Central memory CD8-positive, alpha-beta T cell (primary cell): Measurements from ENCODE around the gene ITIH4.

Experiments used
- ATAC-seq: fragments of 150-1000 bp; cut with Tn5 transposase; replicated peaks from 2 replicates; pipeline ENCODE4 v1.10.0; 2022; ENCODE audit warnings: mild to moderate bottlenecking, moderate FRiP score, moderate number of reproducible peaks; ENCODE audit not compliant: poor library complexity, severe bottlenecking; ENCODE audit errors: extremely low read depth
- DNase-seq, 2 donors: peaks; one replicate each; pipeline ENCODE4 v3.0.0; 2021; ENCODE audit warnings: low spot score in 2 of 2
- H3K27ac Mint-ChIP-seq: one replicate; pipeline ENCODE4 v1.8.0; 2022; ENCODE audit warnings: low read depth, mild to moderate bottlenecking, moderate library complexity, mixed read lengths
- H3K27me3 Mint-ChIP-seq: one replicate; pipeline ENCODE4 v1.8.0; 2022; ENCODE audit warnings: mixed read lengths
- H3K36me3 Mint-ChIP-seq: one replicate; pipeline ENCODE4 v1.8.0; 2022; ENCODE audit warnings: mild to moderate bottlenecking, moderate library complexity, mixed read lengths; ENCODE audit not compliant: insufficient read depth
- H3K4me1 Mint-ChIP-seq: one replicate; pipeline ENCODE4 v1.8.0; 2022; ENCODE audit warnings: mixed read lengths
- H3K4me3 Mint-ChIP-seq: one replicate; pipeline ENCODE4 v1.8.0; 2022; ENCODE audit warnings: mild to moderate bottlenecking, moderate library complexity, mixed read lengths
- H3K9me3 Mint-ChIP-seq: one replicate; pipeline ENCODE4 v1.8.0; 2022; ENCODE audit warnings: mixed read lengths

Gene ITIH4

DNA sequence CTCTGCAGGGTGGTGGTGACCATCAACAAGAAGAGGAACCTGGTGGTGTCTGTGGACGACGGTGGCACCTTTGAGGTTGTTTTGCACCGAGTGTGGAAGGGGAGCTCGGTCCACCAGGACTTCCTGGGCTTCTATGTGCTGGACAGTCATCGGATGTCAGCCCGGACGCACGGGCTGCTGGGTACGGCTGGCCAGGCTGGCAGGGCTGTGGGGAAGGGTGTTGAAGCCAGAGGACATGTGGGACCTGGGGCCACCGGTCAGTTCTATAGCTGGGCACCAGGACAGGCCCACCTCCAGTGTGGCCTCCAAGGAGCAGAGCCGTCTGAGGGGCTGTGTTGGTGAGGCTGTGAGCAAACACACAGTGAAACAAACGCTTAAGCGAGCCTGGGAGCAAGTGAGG is 39.7 kb downstream of the ITIH4 start:
- Mint-ChIP-seq H3K36me3 (no peaks in the 10 kb centered on the region), H3K9me3 (no peaks in the 10 kb centered on the region), H3K4me3 (no peak overlapping the region), H3K4me1 (no peaks in the 10 kb centered on the region), H3K27ac (no peak overlapping the region), H3K27me3 (no peaks in the 10 kb centered on the region)
- DNase-seq: no peak
- ATAC-seq: no peak

- no peaks in the 10 kb centered on the region for H3K27me3 Mint-ChIP-seq
- no peaks in the 10 kb centered on the region for H3K9me3 Mint-ChIP-seq
- no peak overlapping the region for H3K4me3 Mint-ChIP-seq
- no peaks in the 10 kb centered on the region for H3K36me3 Mint-ChIP-seq
- no peaks in the 10 kb centered on the region for H3K4me1 Mint-ChIP-seq
- no peak for DNase-seq
- no peak for ATAC-seq
- no peak overlapping the region for H3K27ac Mint-ChIP-seq
These were observed 40.1 kb downstream of the ITIH4 start for GRCh38 chr3:52790337-52790736.

GRCh38 chr3:52789746-52790040 is 40.8 kb downstream of the ITIH4 start:
- H3K27ac Mint-ChIP-seq: no peak overlapping the region
- no peaks in the 10 kb centered on the region for H3K36me3 Mint-ChIP-seq
- DNase-seq: no peak
- H3K4me1 Mint-ChIP-seq: no peaks in the 10 kb centered on the region
- H3K27me3 Mint-ChIP-seq: no peaks in the 10 kb centered on the region
- no peak overlapping the region for H3K4me3 Mint-ChIP-seq
- no peak for ATAC-seq
- H3K9me3 Mint-ChIP-seq: no peaks in the 10 kb centered on the region

DNA sequence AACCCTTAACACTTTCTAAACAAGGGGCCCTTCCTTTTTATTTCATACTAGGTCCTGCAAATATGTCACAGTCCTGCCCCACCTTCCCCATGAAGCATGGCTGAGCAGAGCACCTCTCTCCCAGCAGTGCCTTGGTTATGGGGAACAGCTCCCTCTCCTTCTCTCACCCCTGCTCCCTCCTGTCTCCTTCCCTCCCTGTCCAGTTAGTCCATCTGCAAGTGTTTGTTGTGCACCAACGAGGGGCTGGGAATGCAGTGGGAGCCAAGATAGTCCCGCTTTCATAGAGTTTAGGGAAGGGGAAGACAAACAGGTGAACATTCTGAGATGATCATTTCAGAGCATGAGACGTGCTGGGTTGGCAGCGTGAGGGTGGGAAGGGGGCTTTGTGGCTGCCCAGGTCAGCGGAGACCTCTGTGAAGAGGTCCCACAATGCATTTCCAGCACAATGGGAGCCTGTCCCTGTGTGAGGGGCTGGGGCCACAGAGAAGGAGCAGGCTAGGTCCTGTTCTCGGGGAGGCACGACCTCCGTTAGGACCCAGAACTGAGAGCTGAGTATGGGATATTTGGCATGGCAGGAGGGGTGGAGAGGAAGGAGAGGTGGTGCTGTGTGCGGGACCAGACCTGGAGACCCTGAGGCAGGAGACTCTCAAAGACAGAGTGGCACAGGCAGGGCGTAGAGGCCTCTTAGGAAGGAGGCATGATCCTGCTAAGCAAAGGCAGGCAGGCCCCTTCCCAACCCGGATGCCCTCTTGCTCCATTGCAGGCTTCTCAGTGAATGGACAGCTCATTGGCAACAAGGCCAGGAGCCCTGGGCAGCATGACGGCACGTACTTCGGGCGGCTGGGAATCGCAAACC is 41.4 kb downstream of the ITIH4 start:
- ATAC-seq (no peak), DNase-seq (no peak)
- Mint-ChIP-seq H3K27ac (no peak overlapping the region), H3K9me3 (no peaks in the 10 kb centered on the region), H3K4me1 (no peaks in the 10 kb centered on the region), H3K4me3 (no peak overlapping the region), H3K36me3 (no peaks in the 10 kb centered on the region), H3K27me3 (no peaks in the 10 kb centered on the region)

- no peaks in the 10 kb centered on the region for H3K36me3 Mint-ChIP-seq
- ATAC-seq: no peak
- no peak overlapping the region for H3K4me3 Mint-ChIP-seq
- peaks cover 1% of the 10 kb centered on the region for H3K27me3 Mint-ChIP-seq
- no peaks in the 10 kb centered on the region for H3K4me1 Mint-ChIP-seq
- DNase-seq: no peak
- no peaks in the 10 kb centered on the region for H3K9me3 Mint-ChIP-seq
- no peak overlapping the region for H3K27ac Mint-ChIP-seq
These were observed 42.5 kb downstream of the ITIH4 start for GRCh38 chr3:52787672-52788625.

DNA sequence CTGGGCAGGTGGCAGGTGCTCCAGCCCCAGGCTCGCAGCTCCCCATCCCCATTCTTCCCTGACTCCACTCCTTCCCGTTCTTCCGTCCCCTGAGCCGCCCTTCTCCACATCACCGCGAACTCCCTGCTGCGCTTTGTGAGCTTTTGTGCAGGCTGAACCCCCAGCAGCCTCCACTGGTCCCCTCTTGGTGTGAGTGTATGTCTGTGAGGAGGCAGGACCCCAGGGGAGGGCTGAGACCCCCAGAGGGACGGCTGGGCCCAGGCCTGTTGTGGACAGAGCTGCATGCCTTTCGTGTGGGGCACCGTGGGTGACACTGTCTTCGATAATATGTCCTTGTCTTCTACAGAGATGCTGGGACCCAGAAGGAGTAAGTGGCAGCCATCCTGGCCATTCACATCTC is 43.2 kb downstream of the ITIH4 start:
- Mint-ChIP-seq H3K36me3 (no peaks in the 10 kb centered on the region), H3K27ac (no peak overlapping the region), H3K4me1 (no peaks in the 10 kb centered on the region), H3K27me3 (peaks cover 8% of the 10 kb centered on the region), H3K9me3 (no peaks in the 10 kb centered on the region), H3K4me3 (no peak overlapping the region)
- ATAC-seq: no peak
- DNase-seq: no peak

DNA sequence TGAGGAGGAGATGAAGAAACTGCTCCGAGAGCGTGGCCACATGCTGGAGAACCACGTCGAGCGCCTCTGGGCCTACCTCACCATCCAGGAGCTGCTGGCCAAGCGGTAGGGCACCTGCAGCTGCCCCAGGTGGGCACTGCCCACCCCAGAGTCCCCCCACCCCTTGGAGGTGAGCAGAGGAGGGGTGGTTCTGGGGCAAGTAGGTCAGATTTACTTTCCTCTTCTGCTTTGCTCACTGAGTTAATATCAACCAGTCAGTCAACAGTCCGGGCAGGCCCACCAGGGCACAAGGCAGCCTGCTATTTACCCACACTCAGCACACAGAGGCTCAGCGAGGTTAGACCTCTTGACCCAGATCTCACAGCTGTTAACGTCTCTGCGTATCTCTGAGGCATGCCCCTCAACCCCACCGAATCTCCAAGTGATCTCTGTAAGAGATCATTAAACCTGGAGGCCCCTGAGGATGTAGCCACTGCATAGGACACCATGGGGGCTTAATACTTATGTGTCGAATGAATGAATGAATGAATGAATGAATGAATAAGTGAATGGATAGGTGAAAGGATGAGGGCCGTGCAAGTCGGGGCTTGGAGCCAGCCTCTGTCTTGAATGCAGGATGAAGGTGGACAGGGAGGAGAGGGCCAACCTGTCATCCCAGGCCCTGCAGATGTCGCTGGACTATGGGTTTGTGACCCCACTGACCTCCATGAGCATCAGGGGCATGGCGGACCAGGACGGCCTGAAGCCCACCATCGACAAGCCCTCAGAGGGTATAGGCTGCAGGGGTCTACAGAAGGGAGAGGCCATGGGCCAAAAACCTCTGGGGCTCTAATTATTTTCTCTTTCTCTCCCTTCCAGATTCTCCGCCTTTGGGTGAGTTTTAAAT is 43.9 kb downstream of the ITIH4 start:
- peaks cover 4% of the 10 kb centered on the region for H3K4me1 Mint-ChIP-seq
- DNase-seq (no peak), ATAC-seq (no peak)
- no peaks in the 10 kb centered on the region for H3K9me3 Mint-ChIP-seq
- H3K27ac Mint-ChIP-seq: no peak overlapping the region
- H3K27me3 Mint-ChIP-seq: peaks cover 11% of the 10 kb centered on the region
- H3K4me3 Mint-ChIP-seq: no peak overlapping the region
- H3K36me3 Mint-ChIP-seq: no peaks in the 10 kb centered on the region

DNA sequence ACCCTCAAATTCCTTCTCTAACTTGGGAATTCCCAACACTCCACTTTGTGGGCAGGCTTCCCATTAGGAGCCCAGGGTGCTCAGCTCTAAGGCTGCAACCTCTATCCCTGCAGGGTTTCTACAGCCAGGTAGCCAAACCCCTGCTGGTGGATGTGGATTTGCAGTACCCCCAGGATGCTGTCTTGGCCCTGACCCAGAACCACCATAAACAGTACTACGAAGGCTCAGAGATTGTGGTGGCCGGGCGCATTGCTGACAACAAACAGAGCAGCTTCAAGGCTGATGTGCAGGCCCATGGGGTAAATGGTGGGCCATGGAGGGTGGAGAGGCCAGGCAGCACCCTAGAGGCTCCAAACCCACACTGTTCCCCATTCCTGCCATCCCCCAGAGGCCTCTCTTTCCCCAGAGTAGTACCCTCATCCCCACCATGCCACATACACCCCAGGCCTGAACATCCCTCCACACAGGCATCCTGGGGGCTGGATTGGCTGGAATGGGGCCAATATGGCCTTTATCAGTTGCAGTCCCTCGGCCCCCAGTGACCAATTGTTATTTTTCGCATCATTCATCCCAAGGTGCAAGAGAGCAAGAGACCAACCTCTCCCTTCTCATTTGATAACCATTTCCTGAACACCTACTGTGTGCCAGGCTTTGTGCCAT is 45.4 kb downstream of the ITIH4 start:
- H3K27ac Mint-ChIP-seq: no peak overlapping the region

GRCh38 chr3:52784021-52784621 is 46.4 kb downstream of the ITIH4 start:
- Mint-ChIP-seq H3K27me3 (peaks cover 11% of the 10 kb centered on the region), H3K9me3 (no peaks in the 10 kb centered on the region), H3K27ac (no peak overlapping the region), H3K36me3 (no peaks in the 10 kb centered on the region), H3K4me3 (no peak overlapping the region), H3K4me1 (peaks cover 5% of the 10 kb centered on the region)
- DNase-seq (no peak), ATAC-seq (no peak)

More for the DNA sequence above, 45.4 kb downstream of the ITIH4 start:
- no peak for DNase-seq
- Mint-ChIP-seq H3K27me3 (peaks cover 11% of the 10 kb centered on the region), H3K4me1 (peaks cover 5% of the 10 kb centered on the region), H3K9me3 (no peaks in the 10 kb centered on the region), H3K4me3 (no peak overlapping the region), H3K36me3 (no peaks in the 10 kb centered on the region)
- no peak for ATAC-seq

DNA sequence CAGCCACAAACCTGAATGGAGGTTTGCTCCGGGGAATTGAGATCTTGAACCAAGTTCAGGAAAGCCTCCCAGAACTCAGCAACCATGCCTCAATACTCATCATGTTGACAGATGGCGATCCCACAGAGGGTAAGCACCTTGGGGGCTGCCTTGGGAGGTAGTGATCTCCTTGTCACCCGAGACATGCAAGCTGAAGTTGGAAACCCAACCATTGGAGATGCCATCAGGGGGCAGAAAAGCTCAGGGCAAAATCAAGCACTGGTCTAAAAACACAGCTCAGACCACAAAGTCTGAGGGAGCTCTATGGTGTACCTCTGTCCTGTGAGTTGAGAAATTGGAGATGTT is 47.3 kb downstream of the ITIH4 start:
- H3K36me3 Mint-ChIP-seq: no peaks in the 10 kb centered on the region
- H3K27ac Mint-ChIP-seq: no peak overlapping the region
- DNase-seq (no peak), ATAC-seq (no peak)
- no peak overlapping the region for H3K4me3 Mint-ChIP-seq
- H3K9me3 Mint-ChIP-seq: no peaks in the 10 kb centered on the region
- H3K4me1 Mint-ChIP-seq: peaks cover 5% of the 10 kb centered on the region
- peaks cover 17% of the 10 kb centered on the region for H3K27me3 Mint-ChIP-seq

DNA sequence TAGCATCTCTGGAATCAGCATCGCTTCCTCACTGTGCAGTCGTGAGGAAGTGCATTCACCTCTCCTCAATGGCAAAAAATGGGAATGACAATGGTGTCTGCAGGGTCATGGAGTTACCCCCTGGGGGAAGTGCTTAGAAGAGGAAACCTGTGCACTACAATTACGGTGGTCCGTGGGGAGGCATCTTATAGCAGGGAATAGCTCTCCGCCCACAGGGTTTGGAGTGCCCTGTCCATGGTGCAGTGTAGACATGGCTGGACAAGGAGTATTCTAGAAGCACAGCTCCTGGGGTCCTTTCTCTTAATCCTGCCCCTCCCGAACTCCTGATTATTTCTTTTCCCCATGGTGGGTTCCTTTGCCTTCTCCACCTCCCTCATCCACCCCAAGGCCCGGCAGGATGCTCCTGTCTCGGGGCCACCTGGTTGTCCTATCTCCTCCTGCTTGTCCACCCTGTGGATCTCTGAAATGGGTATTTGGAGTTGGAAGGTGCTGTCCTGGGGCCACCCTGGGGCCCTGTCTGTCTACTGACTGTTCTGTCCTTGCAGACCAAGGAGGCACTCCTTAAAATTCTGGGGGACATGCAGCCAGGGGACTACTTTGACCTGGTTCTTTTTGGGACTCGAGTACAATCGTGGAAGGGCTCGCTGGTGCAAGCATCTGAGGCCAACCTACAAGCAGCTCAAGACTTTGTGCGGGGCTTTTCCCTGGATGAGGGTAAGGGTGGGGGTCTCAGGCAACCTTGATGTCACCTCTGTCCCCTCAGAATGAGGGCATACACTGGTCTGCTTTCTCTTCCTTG is 47.9 kb downstream of the ITIH4 start:
- ATAC-seq: no peak
- H3K27me3 Mint-ChIP-seq: peaks cover 18% of the 10 kb centered on the region
- DNase-seq: no peak
- H3K36me3 Mint-ChIP-seq: no peaks in the 10 kb centered on the region
- no peaks in the 10 kb centered on the region for H3K9me3 Mint-ChIP-seq
- peaks cover 5% of the 10 kb centered on the region for H3K4me1 Mint-ChIP-seq
- H3K4me3 Mint-ChIP-seq: no peak overlapping the region
- no peak overlapping the region for H3K27ac Mint-ChIP-seq
